H9 (cell line): ENCODE data around the gene ROCK2. TPM values are rescaled to one million over a fixed set of nuclear protein-coding genes. Genes with fewer than 3 reads are reported as not detected.

Source experiments
- DNase-seq: peaks from one replicate; pipeline ENCODE4 v3.0.0-alpha.2; 2017
- H2AFZ ChIP-seq: one replicate; pipeline ENCODE4 v1.6.1; 2013; ENCODE audit warnings: mild to moderate bottlenecking, low read length, control low read depth, moderate library complexity
- H2AK5ac ChIP-seq: 2 replicates; pipeline ENCODE4 v1.6.1; 2013; ENCODE audit warnings: low read length, control low read depth, mixed read lengths; ENCODE audit not compliant: insufficient read length
- H2BK120ac ChIP-seq: one replicate; pipeline ENCODE4 v1.6.1; 2013; ENCODE audit warnings: low read depth, mild to moderate bottlenecking, low read length, control low read depth, inconsistent platforms; ENCODE audit not compliant: poor library complexity, severe bottlenecking
- H2BK12ac ChIP-seq: 2 replicates; pipeline ENCODE4 v1.6.1; 2013; ENCODE audit warnings: low read length, control low read depth, mixed read lengths, low read depth; ENCODE audit not compliant: insufficient read length
- H2BK15ac ChIP-seq: 2 replicates; pipeline ENCODE4 v1.6.1; 2013; ENCODE audit warnings: low read depth, low read length, control low read depth
- H2BK20ac ChIP-seq: one replicate; pipeline ENCODE4 v1.6.1; 2013; ENCODE audit warnings: low read depth, mild to moderate bottlenecking, low read length, control low read depth, inconsistent platforms; ENCODE audit not compliant: poor library complexity, severe bottlenecking
- H2BK5ac ChIP-seq: 2 replicates; pipeline ENCODE4 v1.6.1; 2013; ENCODE audit warnings: low read length, control low read depth, mixed read lengths; ENCODE audit not compliant: insufficient read length
- H3K14ac ChIP-seq: 2 replicates; pipeline ENCODE4 v1.6.1; 2013; ENCODE audit warnings: low read length, control low read depth; ENCODE audit not compliant: insufficient read depth
- H3K18ac ChIP-seq: 2 replicates; pipeline ENCODE4 v1.6.1; 2013; ENCODE audit warnings: low read depth, mild to moderate bottlenecking, mixed read lengths, low read length, control low read depth; ENCODE audit not compliant: insufficient read length
- H3K23ac ChIP-seq: 2 replicates; pipeline ENCODE4 v1.6.1; 2013; ENCODE audit warnings: low read length, control low read depth, mixed read lengths, low read depth; ENCODE audit not compliant: insufficient read length
- H3K23me2 ChIP-seq: 2 replicates; pipeline ENCODE4 v1.6.1; 2013; ENCODE audit warnings: low read depth, mild to moderate bottlenecking, mixed read lengths, low read length, control low read depth; ENCODE audit not compliant: insufficient read length, poor library complexity, severe bottlenecking
- H3K27ac ChIP-seq: 2 replicates; pipeline ENCODE4 v1.5.1; 2013; ENCODE audit warnings: low read length, control low read depth, mixed read lengths, low read depth; ENCODE audit not compliant: insufficient read length
- H3K27me3 ChIP-seq: 2 replicates; pipeline ENCODE4 v1.6.1; 2013; ENCODE audit warnings: low read length, control low read depth, inconsistent platforms; ENCODE audit not compliant: insufficient read depth
- H3K4ac ChIP-seq: 2 replicates; pipeline ENCODE4 v1.6.1; 2013; ENCODE audit warnings: low read depth, mild to moderate bottlenecking, control low read depth, inconsistent platforms, low read length, moderate library complexity
- H3K4me1 ChIP-seq: 2 replicates; pipeline ENCODE4 v1.6.1; 2013; ENCODE audit warnings: low read length, control low read depth, inconsistent platforms; ENCODE audit not compliant: insufficient read depth
- H3K4me2 ChIP-seq: 2 replicates; pipeline ENCODE4 v1.6.1; 2013; ENCODE audit warnings: low read length, control low read depth, mixed read lengths; ENCODE audit not compliant: insufficient read length, insufficient read depth
- H3K56ac ChIP-seq: 2 replicates; pipeline ENCODE4 v1.6.1; 2013; ENCODE audit warnings: low read depth, mild to moderate bottlenecking, mixed read lengths, low read length, control low read depth; ENCODE audit not compliant: insufficient read length
- H3K79me1 ChIP-seq: 2 replicates; pipeline ENCODE4 v1.6.1; 2013; ENCODE audit warnings: low read depth, mild to moderate bottlenecking, moderate library complexity, low read length, control low read depth, inconsistent platforms; ENCODE audit not compliant: insufficient read depth, poor library complexity, severe bottlenecking
- H3K79me2 ChIP-seq: 2 replicates; pipeline ENCODE4 v1.6.1; 2013; ENCODE audit warnings: low read length, control low read depth, inconsistent platforms; ENCODE audit not compliant: insufficient read depth
- H3K9ac ChIP-seq: 2 replicates; pipeline ENCODE4 v1.6.1; 2013; ENCODE audit warnings: low read length, control low read depth, mixed read lengths; ENCODE audit not compliant: insufficient read length; ENCODE audit errors: extremely low read depth
- H3K9me3 ChIP-seq: one replicate; pipeline ENCODE4 v1.6.1; 2013; ENCODE audit warnings: low read depth, low read length, inconsistent platforms; ENCODE audit not compliant: control insufficient read depth
- H3T11ph ChIP-seq: one replicate; pipeline ENCODE4 v1.6.1; 2013; ENCODE audit warnings: mild to moderate bottlenecking, low read length, control low read depth, inconsistent platforms
- H4K20me1 ChIP-seq: one replicate; pipeline ENCODE4 v1.6.1; 2013; ENCODE audit not compliant: control insufficient read depth, insufficient read length, insufficient read depth
- H4K5ac ChIP-seq: 2 replicates; pipeline ENCODE4 v1.6.1; 2013; ENCODE audit warnings: low read depth, mild to moderate bottlenecking, mixed read lengths, low read length, control low read depth; ENCODE audit not compliant: insufficient read length
- H4K8ac ChIP-seq: replicated peaks from 2 replicates; pipeline ENCODE4 v1.6.1; 2013; ENCODE audit warnings: low read length, control low read depth, mixed read lengths, low read depth; ENCODE audit not compliant: insufficient read length
- H4K91ac ChIP-seq: 2 replicates; pipeline ENCODE4 v1.6.1; 2013; ENCODE audit warnings: low read depth, mild to moderate bottlenecking, moderate library complexity, mixed read lengths, low read length, control low read depth; ENCODE audit not compliant: insufficient read length
- H3K27ac Mint-ChIP-seq, 3 experiments: 2 replicates in 2 of 3; 3 replicates in 1 of 3; pipeline ENCODE4 v1.8.0; 2020 to 2021; ENCODE audit warnings: mixed read lengths in 3 of 3, mild to moderate bottlenecking in 1 of 3, moderate library complexity in 1 of 3
- H3K27me3 Mint-ChIP-seq: 2 replicates; pipeline ENCODE4 v1.8.0; 2021; ENCODE audit warnings: low read depth, mild to moderate bottlenecking, moderate library complexity, mixed read lengths
- H3K36me3 Mint-ChIP-seq, 3 experiments: 2 replicates in 2 of 3; 3 replicates in 1 of 3; pipeline ENCODE4 v1.8.0; 2020 to 2021; ENCODE audit warnings: low read depth in 3 of 3, mixed read lengths in 3 of 3; ENCODE audit not compliant: insufficient read depth in 1 of 3
- H3K4me1 Mint-ChIP-seq, 2 experiments: 2 replicates each; pipeline ENCODE4 v1.8.0; 2020; ENCODE audit warnings: mixed read lengths in 2 of 2
- H3K4me3 Mint-ChIP-seq, 2 experiments: 2 replicates in 1 of 2; 3 replicates in 1 of 2; pipeline ENCODE4 v1.8.0; 2020 to 2021; ENCODE audit warnings: mild to moderate bottlenecking in 2 of 2, mixed read lengths in 2 of 2, moderate library complexity in 1 of 2
- H3K9me3 Mint-ChIP-seq, 2 experiments: 2 replicates in 1 of 2; 3 replicates in 1 of 2; pipeline ENCODE4 v1.8.0; 2020; ENCODE audit warnings: mild to moderate bottlenecking in 2 of 2, mixed read lengths in 2 of 2, moderate library complexity in 1 of 2
- CTCF ChIP-seq: fragments of 200-600 bp; sonication (generic); conservative IDR thresholded peaks from 3 replicates; pipeline ENCODE4 v1.8.0; 2021; ENCODE audit warnings: antibody characterized with exemption, mild to moderate bottlenecking
- WGBS: extraction: QIAGEN DNeasy Blood & Tissue Kit; methylation state at CpG from one replicate; pipeline ENCODE4 v1.1.7; 2013; ENCODE audit warnings: missing lambda C conversion rate, low lambda C conversion rate, mixed read lengths; ENCODE audit not compliant: insufficient read length; ENCODE audit errors: extremely low coverage; 5-methylcytosine and 5-hydroxymethylcytosine counted together
- total RNA-seq: library from RNA; stranded (reverse); gene quantifications from 2 replicates; pipeline ENCODE4 v1.2.1, GENCODE V29; 2021

ROCK2 gene
- total RNA-seq, 1 experiment from 2014 or later = 33.2 TPM

GRCh38 chr2:11315074-11315705 is 29.2 kb downstream of the ROCK2 start:
- no peaks in the 10 kb centered on the region for H3K4me1 ChIP-seq
- no peak overlapping the region for H2BK20ac ChIP-seq
- Mint-ChIP-seq H3K27ac (no peak overlapping the region), H3K9me3 (no peaks in the 10 kb centered on the region), H3K36me3 (peaks cover 4 to 5% (median 4%) of the 10 kb centered on the region in 3 experiments; a peak in 4 of 7 replicates), H3K4me3 (no peak overlapping the region), H3K27me3 (no peaks in the 10 kb centered on the region), H3K4me1 (peaks cover 10 to 11% of the 10 kb centered on the region in 2 experiments)
- no peak overlapping the region for H2BK15ac ChIP-seq
- no peak for TF ChIP-seq CTCF
- H4K8ac ChIP-seq = no peak overlapping the region
- no peak overlapping the region for H3K4ac ChIP-seq
- H2AFZ ChIP-seq = no peak overlapping the region
- H2BK12ac ChIP-seq = no peak overlapping the region
- DNase-seq = no peak
- WGBS = no CpG with 5 or more reads among the region's 1 CpG
- H3K9ac ChIP-seq = no peak overlapping the region
- H2BK120ac ChIP-seq = no peak overlapping the region
- H3K14ac ChIP-seq = no peak overlapping the region
- H3K27ac ChIP-seq = no peak overlapping the region
- no peak overlapping the region for H3K4me2 ChIP-seq
- no peak overlapping the region for H3K56ac ChIP-seq
- H4K91ac ChIP-seq = no peak overlapping the region
- H3T11ph ChIP-seq = no peak overlapping the region
- H3K79me2 ChIP-seq = peaks cover 2% of the 10 kb centered on the region; the same call in 1 of the 2 replicates
- H3K18ac ChIP-seq = no peak overlapping the region
- H3K79me1 ChIP-seq = no peaks in the 10 kb centered on the region
- H3K9me3 ChIP-seq = no peaks in the 10 kb centered on the region
- H3K27me3 ChIP-seq = no peaks in the 10 kb centered on the region
- H4K20me1 ChIP-seq = no peaks in the 10 kb centered on the region
- no peak overlapping the region for H2AK5ac ChIP-seq
- no peak overlapping the region for H2BK5ac ChIP-seq
- no peak overlapping the region for H3K23ac ChIP-seq
- H4K5ac ChIP-seq = no peak overlapping the region
- H3K23me2 ChIP-seq = no peaks in the 10 kb centered on the region
